GM13977 (cell line): ENCODE data around the gene GPSM3.
A peak's percentile ranks its signal among the peaks of the same experiment; 100 is the strongest.
"Not testable (repeated sequence)": the region's sequence is repeated elsewhere in the genome, so short reads cannot be mapped to it uniquely, and the experiment has no call there.

Source experiments
- DNase-seq: peaks from one replicate; pipeline ENCODE4 v3.0.0; 2012; ENCODE audit warnings: low spot score
- CTCF ChIP-seq: IDR thresholded peaks from 2 replicates; pipeline ENCODE4 v1.5.1; 2012; ENCODE audit warnings: mild to moderate bottlenecking, control low read depth; ENCODE audit not compliant: insufficient read depth; ENCODE audit errors: extremely low read depth, missing control alignments
- in situ Hi-C: fragments of 300-500 bp; cut with MboI; formaldehyde crosslinking; loops from one replicate; pipeline ENCODE4 v1.12.0; 2022; ENCODE audit warnings: low sequenced_read_pairs, low pct_unique_long_range_greater_than_20kb, mixed read lengths, inconsistent platforms; ENCODE audit not compliant: unreplicated experiment

The GPSM3 gene

GRCh38 chr6:32196682-32197616 is 4.5 kb upstream of the GPSM3 start:
- no peak for TF ChIP-seq CTCF
- in situ Hi-C loops, result no loop called here
- DNase-seq, result no peak

- peak; percentile 97 for DNase-seq
- in situ Hi-C loops, result no loop called here
- TF ChIP-seq CTCF, result no peak
Measured at GRCh38 chr6:32195902-32196681, 3.6 kb upstream of the GPSM3 start.

- in situ Hi-C loops, result no loop called here
- DNase-seq, result no peak
- peak; percentile 10 for TF ChIP-seq CTCF
Measured at GRCh38 chr6:32195652-32195901, 3.1 kb upstream of the GPSM3 start.

GRCh38 chr6:32194825-32195651 is 2.6 kb upstream of the GPSM3 start:
- in situ Hi-C loops, result no loop called here
- peak; percentile 67 for TF ChIP-seq CTCF
- DNase-seq, result no peak

- no peak for DNase-seq
- in situ Hi-C loops, result no loop called here
- TF ChIP-seq CTCF, result no peak
Measured at GRCh38 chr6:32194388-32194787, 1.9 kb upstream of the GPSM3 start.

GRCh38 chr6:32193096-32193495 is 653 bp upstream of the GPSM3 start:
- DNase-seq, in situ Hi-C loops: not testable (repeated sequence)
